Astrocyte of the cerebellum (primary cell): ENCODE measurements around the gene PDCD10.

ENCODE experiments used
- DNase-seq: peaks from one replicate; pipeline ENCODE4 v3.0.0-alpha.2; 2011; ENCODE audit warnings: low read depth
- H3K4me3 ChIP-seq: 2 replicates; pipeline ENCODE4 v1.5.1; 2011; ENCODE audit warnings: mild to moderate bottlenecking, low read depth, low read length, moderate library complexity
- CTCF ChIP-seq: IDR thresholded peaks from 2 replicates; pipeline ENCODE4 v1.5.1; 2012; ENCODE audit warnings: low read length, low read depth, moderate library complexity, mild to moderate bottlenecking; ENCODE audit errors: missing control alignments
- in situ Hi-C: cut with HindIII; loops from 2 replicates; pipeline ENCODE4 v1.10.0; 2017; ENCODE audit warnings: low sequenced_read_pairs

Gene PDCD10

GRCh38 chr3:167675848-167676247 is 58.8 kb downstream of the PDCD10 start:
- TF ChIP-seq CTCF = no peak
- in situ Hi-C loops = no loop called here

GRCh38 chr3:167673221-167673620 is 61.5 kb downstream of the PDCD10 start:
- TF ChIP-seq CTCF = no peak
- H3K4me3 ChIP-seq = no peak overlapping the region
- in situ Hi-C loops = no loop called here
- no peak for DNase-seq

More at GRCh38 chr3:167675848-167676247, 58.8 kb downstream of the PDCD10 start:
- no peak overlapping the region for H3K4me3 ChIP-seq
- no peak for DNase-seq

- DNase-seq = no peak
- no peak for TF ChIP-seq CTCF
- in situ Hi-C loops = no loop called here
- no peak overlapping the region for H3K4me3 ChIP-seq
Measured at GRCh38 chr3:167671878-167672427, 62.7 kb downstream of the PDCD10 start.

- no peak for DNase-seq
- in situ Hi-C loops = no loop called here
- no peak overlapping the region for H3K4me3 ChIP-seq
- TF ChIP-seq CTCF = no peak
Measured at GRCh38 chr3:167669699-167670098, 65.0 kb downstream of the PDCD10 start.

- no peak for TF ChIP-seq CTCF
- no peak overlapping the region for H3K4me3 ChIP-seq
- in situ Hi-C loops = no loop called here
Measured at GRCh38 chr3:167668651-167669050, 66.0 kb downstream of the PDCD10 start.

GRCh38 chr3:167666563-167666962 is 68.1 kb downstream of the PDCD10 start:
- DNase-seq = no peak
- TF ChIP-seq CTCF = no peak
- H3K4me3 ChIP-seq = no peak overlapping the region
- in situ Hi-C loops = no loop called here

More at GRCh38 chr3:167668651-167669050, 66.0 kb downstream of the PDCD10 start:
- DNase-seq = no peak
